HCT116 (cell line): ENCODE results near the gene ZNF341.

ENCODE experiments used
- TF ChIP-seq, protein P1 (sequence below), 3 experiments: fragments of 200-600 bp in 1 of 3; sonication (generic) in 1 of 3; IDR thresholded peaks in 2 of 3; conservative IDR thresholded peaks in 1 of 3; 2 replicates each; pipeline ENCODE4 v1.5.1; 2012 to 2017; ENCODE audit warnings: low read depth in 2 of 3, low read length in 2 of 3, antibody characterized with exemption in 1 of 3, borderline replicate concordance in 1 of 3, control low read depth in 1 of 3, mild to moderate bottlenecking in 1 of 3, mixed read lengths in 1 of 3, mixed run types in 1 of 3, moderate library complexity in 1 of 3; ENCODE audit not compliant: insufficient read depth in 1 of 3
- TF ChIP-seq, protein P2 (sequence below): IDR thresholded peaks from 2 replicates; pipeline ENCODE4 v1.6.1; 2011; ENCODE audit warnings: mild to moderate bottlenecking, low read length, moderate library complexity; ENCODE audit not compliant: insufficient replicate concordance; ENCODE audit errors: extremely low read depth

DNA sequence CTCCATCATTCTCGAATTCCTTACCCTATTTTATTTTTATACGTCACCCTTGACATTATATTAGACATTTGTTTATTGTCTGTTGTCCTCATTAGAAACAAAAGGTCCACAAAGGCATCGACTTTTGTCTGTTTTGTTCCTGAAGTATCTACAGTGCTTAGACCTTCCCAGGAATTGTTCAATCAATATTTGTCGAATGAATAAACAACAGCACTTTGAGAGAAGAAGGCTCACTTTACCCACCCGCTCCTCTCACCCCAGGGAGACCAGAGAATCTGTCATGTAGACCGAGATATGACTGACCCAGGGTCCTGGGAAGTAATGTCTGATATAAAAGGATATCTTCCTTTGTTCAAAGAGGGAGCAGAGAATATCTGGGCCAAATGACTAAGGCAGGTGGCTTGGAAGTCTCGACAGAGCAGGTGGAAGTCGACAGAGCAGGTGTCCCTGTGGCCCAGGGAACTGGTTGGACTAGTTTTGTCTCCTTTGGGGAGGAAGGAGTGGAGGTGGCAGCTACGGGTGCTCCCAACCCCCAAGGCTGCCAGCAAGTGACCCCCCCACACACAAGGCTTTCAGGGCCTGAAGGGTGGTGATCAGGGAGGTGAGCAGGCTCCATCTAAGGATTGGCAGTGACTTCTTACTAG, 64.6 kb downstream of the ZNF341 start:
- TF ChIP-seq, protein P1, sequence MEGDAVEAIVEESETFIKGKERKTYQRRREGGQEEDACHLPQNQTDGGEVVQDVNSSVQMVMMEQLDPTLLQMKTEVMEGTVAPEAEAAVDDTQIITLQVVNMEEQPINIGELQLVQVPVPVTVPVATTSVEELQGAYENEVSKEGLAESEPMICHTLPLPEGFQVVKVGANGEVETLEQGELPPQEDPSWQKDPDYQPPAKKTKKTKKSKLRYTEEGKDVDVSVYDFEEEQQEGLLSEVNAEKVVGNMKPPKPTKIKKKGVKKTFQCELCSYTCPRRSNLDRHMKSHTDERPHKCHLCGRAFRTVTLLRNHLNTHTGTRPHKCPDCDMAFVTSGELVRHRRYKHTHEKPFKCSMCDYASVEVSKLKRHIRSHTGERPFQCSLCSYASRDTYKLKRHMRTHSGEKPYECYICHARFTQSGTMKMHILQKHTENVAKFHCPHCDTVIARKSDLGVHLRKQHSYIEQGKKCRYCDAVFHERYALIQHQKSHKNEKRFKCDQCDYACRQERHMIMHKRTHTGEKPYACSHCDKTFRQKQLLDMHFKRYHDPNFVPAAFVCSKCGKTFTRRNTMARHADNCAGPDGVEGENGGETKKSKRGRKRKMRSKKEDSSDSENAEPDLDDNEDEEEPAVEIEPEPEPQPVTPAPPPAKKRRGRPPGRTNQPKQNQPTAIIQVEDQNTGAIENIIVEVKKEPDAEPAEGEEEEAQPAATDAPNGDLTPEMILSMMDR (IDR thresholded peaks at IDR 0.05 in 2 of 3, conservative IDR thresholded peaks at IDR 0.05 in 1 of 3; ENCODE audit: borderline replicate concordance in 1 of 3, insufficient read depth in 1 of 3, low read depth in 2 of 3, low read length in 2 of 3) = no peak
- TF ChIP-seq, protein P2, sequence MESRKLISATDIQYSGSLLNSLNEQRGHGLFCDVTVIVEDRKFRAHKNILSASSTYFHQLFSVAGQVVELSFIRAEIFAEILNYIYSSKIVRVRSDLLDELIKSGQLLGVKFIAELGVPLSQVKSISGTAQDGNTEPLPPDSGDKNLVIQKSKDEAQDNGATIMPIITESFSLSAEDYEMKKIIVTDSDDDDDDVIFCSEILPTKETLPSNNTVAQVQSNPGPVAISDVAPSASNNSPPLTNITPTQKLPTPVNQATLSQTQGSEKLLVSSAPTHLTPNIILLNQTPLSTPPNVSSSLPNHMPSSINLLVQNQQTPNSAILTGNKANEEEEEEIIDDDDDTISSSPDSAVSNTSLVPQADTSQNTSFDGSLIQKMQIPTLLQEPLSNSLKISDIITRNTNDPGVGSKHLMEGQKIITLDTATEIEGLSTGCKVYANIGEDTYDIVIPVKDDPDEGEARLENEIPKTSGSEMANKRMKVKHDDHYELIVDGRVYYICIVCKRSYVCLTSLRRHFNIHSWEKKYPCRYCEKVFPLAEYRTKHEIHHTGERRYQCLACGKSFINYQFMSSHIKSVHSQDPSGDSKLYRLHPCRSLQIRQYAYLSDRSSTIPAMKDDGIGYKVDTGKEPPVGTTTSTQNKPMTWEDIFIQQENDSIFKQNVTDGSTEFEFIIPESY = peak; percentile 7
